ENCODE measurements around the gene PDZD11. TPM values are rescaled to one million over a fixed set of nuclear protein-coding genes. Genes with fewer than 3 reads are reported as not detected.
A peak's percentile ranks its signal among the peaks of the same experiment; 100 is the strongest.

PDZD11 gene, protein sequence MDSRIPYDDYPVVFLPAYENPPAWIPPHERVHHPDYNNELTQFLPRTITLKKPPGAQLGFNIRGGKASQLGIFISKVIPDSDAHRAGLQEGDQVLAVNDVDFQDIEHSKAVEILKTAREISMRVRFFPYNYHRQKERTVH
- total RNA-seq (2014; rRNA removed; shearing (Covaris generic)) (23.0 and 23.3 TPM in 2 replicates), total RNA-seq (2022) (27.4 and 30.3 TPM in 2 replicates), Bru-seq, nascent RNA (percentile 61 among the genes with signal in this experiment), BruChase-seq, experiment 1, labeled RNA remaining after a 6-hour chase (percentile 67 among the genes with signal in this experiment), BruChase-seq, experiment 2, labeled RNA remaining after a 2-hour chase (percentile 61 among the genes with signal in this experiment)
- long read RNA-seq, transcript PDZD11-201 (7 exons, 1,043 nt) = major isoform, 28 of 40 reads
- long read RNA-seq, partial matches to known transcripts = 2 of 40 reads
- long read RNA-seq, other reads (novel, unspliced or antisense) = 9 of 40 reads

DNA sequence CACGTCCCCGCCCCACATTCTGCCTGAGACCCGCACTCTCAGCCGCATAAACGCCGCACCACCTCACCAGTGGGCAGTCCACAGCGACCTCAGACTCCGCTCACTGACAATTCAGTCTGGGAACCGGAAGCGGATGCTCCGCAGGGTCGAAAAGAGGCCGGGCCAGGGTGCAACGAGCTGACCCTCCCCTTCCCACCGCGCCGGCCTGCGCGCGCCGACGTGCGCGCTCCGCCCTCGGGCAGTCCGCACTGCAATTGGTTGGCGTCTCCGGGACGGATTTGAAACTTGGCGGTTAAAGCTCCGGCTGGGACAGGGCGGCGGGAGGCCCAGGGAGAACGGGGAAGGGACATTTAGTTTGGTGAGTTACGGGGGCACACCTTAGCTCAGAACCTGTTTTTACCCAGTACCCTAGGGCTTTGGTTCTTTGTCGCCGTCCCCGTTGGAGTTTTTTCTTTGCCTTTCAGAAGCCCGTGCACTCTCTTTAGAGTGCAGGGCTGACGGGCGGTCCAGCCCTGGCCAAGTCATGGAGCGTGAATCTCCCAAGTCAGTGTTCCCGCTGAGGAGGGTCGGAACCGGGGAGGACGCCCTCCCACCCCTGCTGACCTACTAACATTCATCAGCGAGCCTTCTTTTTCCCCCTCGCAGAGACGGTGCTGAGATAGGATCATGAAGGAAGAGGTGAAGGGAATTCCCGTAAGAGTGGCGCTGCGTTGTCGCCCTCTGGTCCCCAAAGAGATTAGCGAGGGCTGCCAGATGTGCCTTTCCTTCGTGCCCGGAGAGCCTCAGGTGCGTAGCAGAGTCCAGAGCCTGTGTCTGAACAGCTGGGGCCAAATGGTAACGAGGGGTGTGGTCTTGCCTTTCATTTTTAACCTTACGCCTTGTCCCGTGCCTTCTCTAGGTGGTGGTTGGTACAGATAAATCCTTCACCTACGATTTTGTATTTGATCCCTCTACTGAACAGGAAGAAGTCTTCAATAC lies at the start of gene PDZD11, which contains the start of gene KIF4A:
PDZD11 (minus strand) TSS at position 135 of the 978 bp plus-strand sequence. CDS start 586 bp downstream, outside the sequence.
KIF4A (plus strand) TSS at position 312 of the 978 bp plus-strand sequence; CDS start at position 667, 355 bp downstream.
- intact Hi-C loops (cut with micrococcal nuclease; ENCODE audit: unreplicated experiment) = no loop called here
- Histone ChIP-seq H3K27ac (ENCODE audit: low read depth, low read length, poor library complexity, severe bottlenecking) (peak within 1 kb of the TSS; percentile 76), H3K4me1 (ENCODE audit: insufficient read depth, low read length, poor library complexity, severe bottlenecking) (peaks cover 25% of the 10 kb centered on the region), H3K9me2 (ENCODE audit: insufficient read depth, low read length) (no peaks in the 10 kb centered on the region), H3K4me3 (ENCODE audit: low read depth, low read length, poor library complexity, severe bottlenecking) (peak within 1 kb of the TSS; percentile 90), H3K9me3 (ENCODE audit: low read length) (no peaks in the 10 kb centered on the region), H3K4me2 (ENCODE audit: low read length) (peak within 1 kb of the TSS; percentile 91), H3K79me2 (ENCODE audit: insufficient read depth, low read depth, low read length) (peaks cover 43% of the 10 kb centered on the region), H3K36me3 (ENCODE audit: insufficient read depth, low read length) (peaks cover 38% of the 10 kb centered on the region), H4K20me1 (ENCODE audit: insufficient read depth, low read length) (peaks cover 5% of the 10 kb centered on the region; the same call in 1 of the 2 replicates), H2AFZ (ENCODE audit: low read length) (peak within 1 kb of the TSS; percentile 76; the same call in 1 of the 2 replicates)
- CTCF ChIA-PET (ENCODE audit: unreplicated experiment) = no interaction called here
- TSS peak; percentile 70 for BruUV-seq (replicated peaks)
- no peak for TF ChIP-seq EZH2phosphoT487 (IDR thresholded peaks at IDR 0.05; ENCODE audit: borderline replicate concordance, low read depth, low read length)
- TF ChIP-seq, protein P1, sequence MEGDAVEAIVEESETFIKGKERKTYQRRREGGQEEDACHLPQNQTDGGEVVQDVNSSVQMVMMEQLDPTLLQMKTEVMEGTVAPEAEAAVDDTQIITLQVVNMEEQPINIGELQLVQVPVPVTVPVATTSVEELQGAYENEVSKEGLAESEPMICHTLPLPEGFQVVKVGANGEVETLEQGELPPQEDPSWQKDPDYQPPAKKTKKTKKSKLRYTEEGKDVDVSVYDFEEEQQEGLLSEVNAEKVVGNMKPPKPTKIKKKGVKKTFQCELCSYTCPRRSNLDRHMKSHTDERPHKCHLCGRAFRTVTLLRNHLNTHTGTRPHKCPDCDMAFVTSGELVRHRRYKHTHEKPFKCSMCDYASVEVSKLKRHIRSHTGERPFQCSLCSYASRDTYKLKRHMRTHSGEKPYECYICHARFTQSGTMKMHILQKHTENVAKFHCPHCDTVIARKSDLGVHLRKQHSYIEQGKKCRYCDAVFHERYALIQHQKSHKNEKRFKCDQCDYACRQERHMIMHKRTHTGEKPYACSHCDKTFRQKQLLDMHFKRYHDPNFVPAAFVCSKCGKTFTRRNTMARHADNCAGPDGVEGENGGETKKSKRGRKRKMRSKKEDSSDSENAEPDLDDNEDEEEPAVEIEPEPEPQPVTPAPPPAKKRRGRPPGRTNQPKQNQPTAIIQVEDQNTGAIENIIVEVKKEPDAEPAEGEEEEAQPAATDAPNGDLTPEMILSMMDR (conservative IDR thresholded peaks at IDR 0.05; ENCODE audit: low read length) = no peak
- DNase-seq (ENCODE audit: low spot score) = peak; percentile 84
- POLR2A ChIA-PET = interaction anchor here (0.7 to 1.4 kb wide), 3 partner anchors 11 to 157 kb away, joined by 3 to 4 read pairs (median 3); partner anchors contain the start of gene IGBP1

DNA sequence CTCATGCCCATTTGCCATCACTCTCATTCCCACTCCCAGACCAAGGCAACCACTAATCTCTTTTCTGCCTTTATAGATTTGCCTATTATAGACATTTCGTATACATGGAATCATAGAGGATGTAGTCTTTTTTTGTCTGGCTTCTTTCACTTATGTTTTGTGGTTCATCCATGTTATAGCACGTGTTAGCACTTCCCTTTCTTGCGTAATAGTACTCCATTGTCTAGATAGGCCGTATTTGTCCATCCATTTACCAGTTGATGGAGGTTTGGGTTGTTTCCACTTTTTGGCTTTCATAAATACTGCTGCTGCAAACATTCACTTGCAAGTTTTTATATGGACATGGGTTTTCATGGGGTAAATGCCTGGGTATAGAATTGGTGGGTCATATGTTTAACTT lies 48.6 kb upstream of the PDZD11 start:
- no TSS peak for BruUV-seq (replicated peaks)
- Histone ChIP-seq H4K20me1 (ENCODE audit: insufficient read depth, low read length) (no peaks in the 10 kb centered on the region), H3K4me2 (ENCODE audit: low read length) (no peak overlapping the region), H3K4me1 (ENCODE audit: insufficient read depth, low read length, poor library complexity, severe bottlenecking) (no peaks in the 10 kb centered on the region), H3K9me2 (ENCODE audit: insufficient read depth, low read length) (no peaks in the 10 kb centered on the region), H3K79me2 (ENCODE audit: insufficient read depth, low read depth, low read length) (no peaks in the 10 kb centered on the region), H3K36me3 (ENCODE audit: insufficient read depth, low read length) (peaks cover 72% of the 10 kb centered on the region), H3K9me3 (ENCODE audit: low read length) (no peaks in the 10 kb centered on the region), H2AFZ (ENCODE audit: low read length) (no peak overlapping the region), H3K4me3 (ENCODE audit: low read depth, low read length, poor library complexity, severe bottlenecking) (no peak overlapping the region), H3K27ac (ENCODE audit: low read depth, low read length, poor library complexity, severe bottlenecking) (no peak overlapping the region)
- no peak for DNase-seq (ENCODE audit: low spot score)
- intact Hi-C loops (cut with micrococcal nuclease; ENCODE audit: unreplicated experiment) = no loop called here
- TF ChIP-seq, protein P1 (conservative IDR thresholded peaks at IDR 0.05; ENCODE audit: low read length) = no peak
- no peak for TF ChIP-seq EZH2phosphoT487 (IDR thresholded peaks at IDR 0.05; ENCODE audit: borderline replicate concordance, low read depth, low read length)
- ChIA-PET POLR2A (no interaction called here), CTCF (ENCODE audit: unreplicated experiment) (no interaction called here)
